ENCODE measurements around the gene GDPD3.

DNA sequence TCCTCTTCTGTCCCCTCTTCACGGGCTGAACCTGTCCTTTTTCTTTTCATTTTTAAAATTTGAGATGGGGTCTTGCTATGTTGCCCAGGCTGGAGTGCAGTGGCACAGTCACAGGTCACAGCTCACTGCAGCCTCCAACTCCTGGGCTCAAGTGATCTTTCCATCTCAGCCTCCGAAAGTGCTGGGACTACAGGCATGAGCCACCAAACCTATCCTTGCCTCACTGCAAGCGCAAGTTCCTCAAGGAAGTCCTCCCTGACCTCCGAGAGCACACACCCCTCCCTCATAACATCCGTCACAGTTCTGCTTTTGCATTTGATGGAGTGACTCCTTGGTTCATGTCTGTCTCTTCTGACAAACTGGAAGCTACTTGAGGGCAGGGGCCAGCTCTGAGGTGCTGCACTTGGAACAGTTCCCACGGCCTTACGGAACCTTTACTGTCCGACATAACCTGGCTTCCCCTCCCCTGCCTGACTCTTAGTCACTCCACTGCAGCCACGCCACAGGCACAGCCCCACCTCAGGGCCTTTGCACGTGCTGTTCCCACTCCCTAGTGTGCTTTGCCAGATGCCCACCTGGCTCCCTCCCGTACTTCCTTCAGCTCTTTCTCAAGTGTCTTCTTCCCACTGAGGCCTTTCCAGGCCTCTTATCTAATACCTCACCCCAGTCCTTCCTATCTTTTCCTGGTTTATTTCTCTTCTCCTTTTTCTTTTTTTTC is 26.0 kb downstream of the GDPD3 start:
- no peak for TF ChIP-seq MLLT1 (IDR thresholded peaks at IDR 0.05)
- no peak for TF ChIP-seq EGR1 (IDR thresholded peaks at IDR 0.05; ENCODE audit: borderline replicate concordance in 1 of 2, low read depth in 2 of 2, low read length in 2 of 2)
- TF ChIP-seq ZBTB33 (IDR thresholded peaks at IDR 0.05): no peak
- TF ChIP-seq, protein P1, sequence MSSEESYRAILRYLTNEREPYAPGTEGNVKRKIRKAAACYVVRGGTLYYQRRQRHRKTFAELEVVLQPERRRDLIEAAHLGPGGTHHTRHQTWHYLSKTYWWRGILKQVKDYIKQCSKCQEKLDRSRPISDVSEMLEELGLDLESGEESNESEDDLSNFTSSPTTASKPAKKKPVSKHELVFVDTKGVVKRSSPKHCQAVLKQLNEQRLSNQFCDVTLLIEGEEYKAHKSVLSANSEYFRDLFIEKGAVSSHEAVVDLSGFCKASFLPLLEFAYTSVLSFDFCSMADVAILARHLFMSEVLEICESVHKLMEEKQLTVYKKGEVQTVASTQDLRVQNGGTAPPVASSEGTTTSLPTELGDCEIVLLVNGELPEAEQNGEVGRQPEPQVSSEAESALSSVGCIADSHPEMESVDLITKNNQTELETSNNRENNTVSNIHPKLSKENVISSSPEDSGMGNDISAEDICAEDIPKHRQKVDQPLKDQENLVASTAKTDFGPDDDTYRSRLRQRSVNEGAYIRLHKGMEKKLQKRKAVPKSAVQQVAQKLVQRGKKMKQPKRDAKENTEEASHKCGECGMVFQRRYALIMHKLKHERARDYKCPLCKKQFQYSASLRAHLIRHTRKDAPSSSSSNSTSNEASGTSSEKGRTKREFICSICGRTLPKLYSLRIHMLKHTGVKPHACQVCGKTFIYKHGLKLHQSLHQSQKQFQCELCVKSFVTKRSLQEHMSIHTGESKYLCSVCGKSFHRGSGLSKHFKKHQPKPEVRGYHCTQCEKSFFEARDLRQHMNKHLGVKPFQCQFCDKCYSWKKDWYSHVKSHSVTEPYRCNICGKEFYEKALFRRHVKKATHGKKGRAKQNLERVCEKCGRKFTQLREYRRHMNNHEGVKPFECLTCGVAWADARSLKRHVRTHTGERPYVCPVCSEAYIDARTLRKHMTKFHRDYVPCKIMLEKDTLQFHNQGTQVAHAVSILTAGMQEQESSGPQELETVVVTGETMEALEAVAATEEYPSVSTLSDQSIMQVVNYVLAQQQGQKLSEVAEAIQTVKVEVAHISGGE (CRISPR knock-in tag; IDR thresholded peaks at IDR 0.05): no peak
- TF ChIP-seq, protein P2, sequence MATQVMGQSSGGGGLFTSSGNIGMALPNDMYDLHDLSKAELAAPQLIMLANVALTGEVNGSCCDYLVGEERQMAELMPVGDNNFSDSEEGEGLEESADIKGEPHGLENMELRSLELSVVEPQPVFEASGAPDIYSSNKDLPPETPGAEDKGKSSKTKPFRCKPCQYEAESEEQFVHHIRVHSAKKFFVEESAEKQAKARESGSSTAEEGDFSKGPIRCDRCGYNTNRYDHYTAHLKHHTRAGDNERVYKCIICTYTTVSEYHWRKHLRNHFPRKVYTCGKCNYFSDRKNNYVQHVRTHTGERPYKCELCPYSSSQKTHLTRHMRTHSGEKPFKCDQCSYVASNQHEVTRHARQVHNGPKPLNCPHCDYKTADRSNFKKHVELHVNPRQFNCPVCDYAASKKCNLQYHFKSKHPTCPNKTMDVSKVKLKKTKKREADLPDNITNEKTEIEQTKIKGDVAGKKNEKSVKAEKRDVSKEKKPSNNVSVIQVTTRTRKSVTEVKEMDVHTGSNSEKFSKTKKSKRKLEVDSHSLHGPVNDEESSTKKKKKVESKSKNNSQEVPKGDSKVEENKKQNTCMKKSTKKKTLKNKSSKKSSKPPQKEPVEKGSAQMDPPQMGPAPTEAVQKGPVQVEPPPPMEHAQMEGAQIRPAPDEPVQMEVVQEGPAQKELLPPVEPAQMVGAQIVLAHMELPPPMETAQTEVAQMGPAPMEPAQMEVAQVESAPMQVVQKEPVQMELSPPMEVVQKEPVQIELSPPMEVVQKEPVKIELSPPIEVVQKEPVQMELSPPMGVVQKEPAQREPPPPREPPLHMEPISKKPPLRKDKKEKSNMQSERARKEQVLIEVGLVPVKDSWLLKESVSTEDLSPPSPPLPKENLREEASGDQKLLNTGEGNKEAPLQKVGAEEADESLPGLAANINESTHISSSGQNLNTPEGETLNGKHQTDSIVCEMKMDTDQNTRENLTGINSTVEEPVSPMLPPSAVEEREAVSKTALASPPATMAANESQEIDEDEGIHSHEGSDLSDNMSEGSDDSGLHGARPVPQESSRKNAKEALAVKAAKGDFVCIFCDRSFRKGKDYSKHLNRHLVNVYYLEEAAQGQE (IDR thresholded peaks at IDR 0.05; ENCODE audit: low read depth, low read length): no peak
- no peak for TF ChIP-seq BCL11A (IDR thresholded peaks at IDR 0.05; ENCODE audit: low read depth, low read length)
- TF ChIP-seq NFIC (IDR thresholded peaks at IDR 0.05; ENCODE audit: low read depth, low read length): no peak
- TF ChIP-seq POLR2AphosphoS5 (IDR thresholded peaks at IDR 0.05; ENCODE audit: low read length): no peak
- no peak for TF ChIP-seq EP300 (IDR thresholded peaks at IDR 0.05; ENCODE audit: borderline replicate concordance in 1 of 2, control insufficient read depth in 1 of 2, low read depth in 2 of 2, low read length in 2 of 2)
